Upper lobe of left lung (tissue), 4 donors: ENCODE results near the gene EPYC.

Experiments
- CTCF ChIP-seq, 6 experiments: fragments of 450-650 bp in 4 of 6; fragments of 200-600 bp in 2 of 6; sonication (generic) in 2 of 6; IDR thresholded peaks; one replicate each; pipeline ENCODE4 v1.5.1; 2016 to 2019; ENCODE audit warnings: antibody characterized with exemption in 6 of 6
- EP300 ChIP-seq, 4 donors: sonication (generic); formaldehyde crosslinking; IDR thresholded peaks; one replicate each; pipeline ENCODE4 v1.5.1; 2017; ENCODE audit warnings: antibody characterized with exemption in 4 of 4, control low read depth in 2 of 4
- POLR2AphosphoS5 ChIP-seq, 2 donors: sonication (generic); formaldehyde crosslinking; IDR thresholded peaks; one replicate each; pipeline ENCODE4 v1.5.1; 2017; ENCODE audit warnings: antibody characterized with exemption in 2 of 2

DNA sequence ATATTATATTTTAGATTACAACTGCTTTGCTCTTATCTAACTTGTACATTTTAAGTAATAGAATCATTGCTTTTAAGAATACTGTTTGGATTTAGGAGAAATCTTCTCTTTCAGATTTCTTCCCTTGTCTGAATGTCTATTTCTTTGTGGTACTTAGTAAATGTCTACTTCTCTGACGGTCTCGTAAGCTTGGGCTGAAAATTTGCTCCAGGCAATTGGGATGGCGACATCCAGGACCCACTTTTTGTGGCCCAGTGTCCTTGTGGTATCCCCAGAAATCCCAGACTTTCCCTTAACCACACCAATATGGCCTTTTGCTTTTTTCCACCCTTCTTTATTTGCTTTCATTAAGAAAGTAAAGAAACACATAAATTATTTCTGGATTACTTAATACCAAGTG lies 25.8 kb downstream of the EPYC start:
- no peak for TF ChIP-seq CTCF (IDR thresholded peaks at IDR 0.05)
- no peak for TF ChIP-seq POLR2AphosphoS5 (IDR thresholded peaks at IDR 0.05)
- TF ChIP-seq EP300 (IDR thresholded peaks at IDR 0.05) = no peak
